WTC11 (cell line): ENCODE results near the gene SLC12A6.

ENCODE experiments used
- CREB1 ChIP-seq: sonication (generic); formaldehyde crosslinking; IDR thresholded peaks from 2 replicates; pipeline ENCODE4 v1.8.0; 2023; ENCODE audit warnings: mild to moderate bottlenecking, missing genetic modification reagents
- CTCF ChIP-seq: fragments of 200-600 bp; IDR thresholded peaks from 2 replicates; pipeline ENCODE4 v1.8.0; 2022; ENCODE audit warnings: antibody characterized with exemption
- E2F5 ChIP-seq: sonication (generic); formaldehyde crosslinking; IDR thresholded peaks from 2 replicates; pipeline ENCODE4 v1.8.1; 2022; ENCODE audit warnings: mild to moderate bottlenecking, moderate library complexity, missing genetic modification reagents
- ETV6 ChIP-seq: sonication (generic); formaldehyde crosslinking; IDR thresholded peaks from 2 replicates; pipeline ENCODE4 v1.8.1; 2022; ENCODE audit warnings: mild to moderate bottlenecking, missing genetic modification reagents
- FOXP4 ChIP-seq: sonication (generic); formaldehyde crosslinking; IDR thresholded peaks from 2 replicates; pipeline ENCODE4 v1.8.0; 2022; ENCODE audit warnings: mild to moderate bottlenecking, missing genetic modification reagents
- GABPB1 ChIP-seq: sonication (generic); formaldehyde crosslinking; IDR thresholded peaks from 2 replicates; pipeline ENCODE4 v1.8.1; 2023; ENCODE audit warnings: mild to moderate bottlenecking, missing genetic modification reagents
- JUN ChIP-seq: sonication (generic); formaldehyde crosslinking; IDR thresholded peaks from 2 replicates; pipeline ENCODE4 v1.8.0; 2023; ENCODE audit warnings: mild to moderate bottlenecking, missing genetic modification reagents
- MAX ChIP-seq: sonication (generic); formaldehyde crosslinking; IDR thresholded peaks from 2 replicates; pipeline ENCODE4 v1.8.0; 2022; ENCODE audit warnings: mild to moderate bottlenecking, missing genetic modification reagents
- MLX ChIP-seq: sonication (generic); formaldehyde crosslinking; IDR thresholded peaks from 2 replicates; pipeline ENCODE4 v1.8.1; 2023; ENCODE audit warnings: mild to moderate bottlenecking, missing genetic modification reagents, moderate library complexity
- NFYB ChIP-seq: sonication (generic); formaldehyde crosslinking; conservative IDR thresholded peaks from 2 replicates; pipeline ENCODE4 v1.8.0; 2022; ENCODE audit warnings: low read depth, missing genetic modification reagents
- ZNF138 ChIP-seq: sonication (generic); formaldehyde crosslinking; conservative IDR thresholded peaks from 2 replicates; pipeline ENCODE4 v1.8.1; 2022; ENCODE audit warnings: mild to moderate bottlenecking, moderate library complexity, missing genetic modification reagents
- ZNF263 ChIP-seq: sonication (generic); formaldehyde crosslinking; IDR thresholded peaks from 2 replicates; pipeline ENCODE4 v1.8.1; 2022; ENCODE audit warnings: low read depth, mild to moderate bottlenecking, moderate library complexity, missing genetic modification reagents
- ZNF512 ChIP-seq: sonication (generic); formaldehyde crosslinking; IDR thresholded peaks from 2 replicates; pipeline ENCODE4 v1.8.1; 2022; ENCODE audit warnings: missing genetic modification reagents, borderline replicate concordance

- TF ChIP-seq CTCF (no peak), NFYB (CRISPR knock-in tag) (no peak), ZNF512 (CRISPR knock-in tag) (no peak), ETV6 (no peak), CREB1 (no peak), GABPB1 (CRISPR knock-in tag) (no peak), MAX (CRISPR knock-in tag) (no peak), FOXP4 (CRISPR knock-in tag) (no peak), ZNF263 (CRISPR knock-in tag) (no peak), JUN (no peak), E2F5 (CRISPR knock-in tag) (no peak), ZNF138 (CRISPR knock-in tag) (no peak), MLX (CRISPR knock-in tag) (no peak)
Observed at GRCh38 chr15:34266751-34267150, 70.8 kb downstream of the SLC12A6 start.
